GM23338 (cell line): ENCODE measurements around the gene SUSD3. TPM values are rescaled to one million over a fixed set of nuclear protein-coding genes. Genes with fewer than 3 reads are reported as not detected.

Experiments
- ATAC-seq: fragments of 200-7000 bp; cut with Tn5 transposase; 3 replicates; pipeline ENCODE4 v1.9.1; 2020
- DNase-seq: peaks from one replicate; pipeline ENCODE4 v3.0.0-alpha.2; 2015; ENCODE audit warnings: low spot score
- H2AFZ ChIP-seq: fragments of 200-600 bp; sonication (generic); 2 replicates; pipeline ENCODE4 v1.8.0; 2016; ENCODE audit warnings: antibody characterized with exemption, mild to moderate bottlenecking, moderate library complexity
- H3F3A ChIP-seq: fragments of 200-600 bp; sonication (generic); replicated peaks from 2 replicates; pipeline ENCODE4 v1.8.0; 2017; ENCODE audit warnings: antibody characterized with exemption, mixed run types, low read depth
- H3K27ac ChIP-seq: fragments of 200-600 bp; sonication (generic); 2 replicates; pipeline ENCODE4 v1.6.1; 2016; ENCODE audit warnings: low read depth
- H3K27me3 ChIP-seq: fragments of 200-600 bp; sonication (generic); 2 replicates; pipeline ENCODE4 v1.8.0; 2016; ENCODE audit warnings: mild to moderate bottlenecking, mixed run types, moderate library complexity; ENCODE audit not compliant: insufficient read depth
- H3K36me3 ChIP-seq: fragments of 200-600 bp; sonication (generic); 2 replicates; pipeline ENCODE4 v1.8.0; 2016; ENCODE audit warnings: mild to moderate bottlenecking; ENCODE audit not compliant: insufficient read depth
- H3K4me1 ChIP-seq: fragments of 200-600 bp; sonication (generic); 2 replicates; pipeline ENCODE4 v1.8.0; 2016; ENCODE audit warnings: mild to moderate bottlenecking, moderate library complexity; ENCODE audit not compliant: insufficient read depth
- H3K4me2 ChIP-seq: fragments of 200-600 bp; sonication (generic); 2 replicates; pipeline ENCODE4 v1.7.1; 2017; ENCODE audit warnings: mixed run types
- H3K4me3 ChIP-seq: fragments of 200-600 bp; sonication (generic); 2 replicates; pipeline ENCODE4 v1.6.1; 2016; ENCODE audit warnings: mixed run types
- H3K79me2 ChIP-seq: fragments of 200-600 bp; sonication (generic); replicated peaks from 2 replicates; pipeline ENCODE4 v1.8.0; 2017; ENCODE audit warnings: mild to moderate bottlenecking; ENCODE audit not compliant: insufficient read depth
- H3K9me2 ChIP-seq: fragments of 200-600 bp; sonication (generic); 2 replicates; pipeline ENCODE4 v1.8.0; 2017; ENCODE audit not compliant: insufficient read depth
- H4K20me1 ChIP-seq: fragments of 200-600 bp; sonication (generic); replicated peaks from 2 replicates; pipeline ENCODE4 v1.8.0; 2017; ENCODE audit warnings: mild to moderate bottlenecking; ENCODE audit not compliant: insufficient read depth
- H3K27ac Mint-ChIP-seq: 2 replicates; pipeline ENCODE4 v1.8.0; 2020; ENCODE audit warnings: inconsistent platforms, mild to moderate bottlenecking, moderate library complexity, mixed read lengths
- H3K27me3 Mint-ChIP-seq: 3 replicates; pipeline ENCODE4 v1.8.0; 2022; ENCODE audit warnings: low read depth, mild to moderate bottlenecking, moderate library complexity, mixed read lengths, inconsistent platforms; ENCODE audit not compliant: insufficient read depth, poor library complexity
- H3K36me3 Mint-ChIP-seq: 3 replicates; pipeline ENCODE4 v1.8.0; 2021; ENCODE audit warnings: low read depth, mild to moderate bottlenecking, inconsistent platforms, moderate library complexity, mixed read lengths
- H3K4me1 Mint-ChIP-seq: 3 replicates; pipeline ENCODE4 v1.8.0; 2020; ENCODE audit warnings: mild to moderate bottlenecking, inconsistent platforms, mixed read lengths
- H3K4me3 Mint-ChIP-seq: 3 replicates; pipeline ENCODE4 v1.8.0; 2021; ENCODE audit warnings: moderate library complexity, mild to moderate bottlenecking, inconsistent platforms, mixed read lengths
- H3K9me3 Mint-ChIP-seq: 3 replicates; pipeline ENCODE4 v1.8.0; 2020; ENCODE audit warnings: moderate library complexity, mild to moderate bottlenecking, inconsistent platforms, mixed read lengths
- CREB1 ChIP-seq: fragments of 250-450 bp; sonication (Bioruptor Pico); IDR thresholded peaks from 2 replicates; pipeline ENCODE4 v1.5.0; 2020; ENCODE audit warnings: low read depth, mild to moderate bottlenecking, moderate library complexity
- CTCF ChIP-seq, 2 experiments: fragments of 200-600 bp in 1 of 2; sonication (generic) in 1 of 2; conservative IDR thresholded peaks; 2 replicates each; pipeline versions ENCODE4 v1.5.1 to v1.6.1; 2016 to 2017; ENCODE audit warnings: antibody characterized with exemption in 2 of 2, low read depth in 2 of 2, mild to moderate bottlenecking in 2 of 2, moderate library complexity in 1 of 2
- EZH2 ChIP-seq: fragments of 200-600 bp; sonication (generic); IDR thresholded peaks from one replicate; pipeline ENCODE4 v1.8.0; 2017; ENCODE audit warnings: antibody characterized with exemption, mild to moderate bottlenecking, low read depth; ENCODE audit not compliant: unreplicated experiment
- EZH2phosphoT487 ChIP-seq: fragments of 200-600 bp; sonication (generic); IDR thresholded peaks from one replicate; pipeline ENCODE4 v1.8.1; 2018; ENCODE audit warnings: antibody characterized with exemption; ENCODE audit not compliant: unreplicated experiment
- JUNB ChIP-seq: IDR thresholded peaks from one replicate; pipeline ENCODE4 v1.6.1; 2016; ENCODE audit warnings: antibody characterized with exemption; ENCODE audit not compliant: unreplicated experiment
- NANOG ChIP-seq: IDR thresholded peaks from 2 replicates; pipeline ENCODE4 v1.6.1; 2016; ENCODE audit warnings: antibody characterized with exemption, borderline replicate concordance
- POLR2AphosphoS5 ChIP-seq: IDR thresholded peaks from 2 replicates; pipeline ENCODE4 v1.6.1; 2016; ENCODE audit warnings: antibody characterized with exemption, low read depth
- STAT1 ChIP-seq: IDR thresholded peaks from one replicate; pipeline ENCODE4 v1.6.1; 2016; ENCODE audit warnings: antibody characterized with exemption; ENCODE audit not compliant: unreplicated experiment
- ZNF114 ChIP-seq: fragments of 250-450 bp; sonication (Bioruptor Pico); IDR thresholded peaks from 2 replicates; pipeline ENCODE4 v1.5.0; 2020; ENCODE audit warnings: mild to moderate bottlenecking, moderate library complexity
- ZNF331 ChIP-seq: fragments of 250-450 bp; sonication (Bioruptor Pico); IDR thresholded peaks from 2 replicates; pipeline ENCODE4 v1.5.0; 2020; ENCODE audit warnings: low read depth, mild to moderate bottlenecking, moderate library complexity
- ZNF462 ChIP-seq: fragments of 250-450 bp; sonication (Bioruptor Pico); IDR thresholded peaks from 2 replicates; pipeline ENCODE4 v1.5.0; 2020; ENCODE audit warnings: mild to moderate bottlenecking, moderate library complexity
- polyA plus RNA-seq: library from polyadenylated mRNA; unstranded; fragments of >200 nt; fragmentation: Nextera tagmentation; extraction: Ambion mirVana; gene quantifications from 2 replicates; pipeline ENCODE4 v1.2.1, GENCODE V29; 2016
- total RNA-seq: library from RNA; depleted of rRNA; stranded (reverse); fragments of >200 nt; shearing (Covaris generic); gene quantifications from 2 replicates; pipeline ENCODE4 v1.2.3, GENCODE V29; 2014
- TF ChIP-seq, protein P1 (sequence below): IDR thresholded peaks from one replicate; pipeline ENCODE4 v1.6.1; 2018; ENCODE audit warnings: antibody characterized with exemption; ENCODE audit not compliant: unreplicated experiment
- TF ChIP-seq, protein P2 (sequence below): IDR thresholded peaks from 2 replicates; pipeline ENCODE4 v1.6.1; 2016; ENCODE audit warnings: antibody characterized with exemption

Gene SUSD3
- total and polyA plus RNA-seq, 2 experiments from 2014 or later: 6.9 to 20.1 TPM

DNA sequence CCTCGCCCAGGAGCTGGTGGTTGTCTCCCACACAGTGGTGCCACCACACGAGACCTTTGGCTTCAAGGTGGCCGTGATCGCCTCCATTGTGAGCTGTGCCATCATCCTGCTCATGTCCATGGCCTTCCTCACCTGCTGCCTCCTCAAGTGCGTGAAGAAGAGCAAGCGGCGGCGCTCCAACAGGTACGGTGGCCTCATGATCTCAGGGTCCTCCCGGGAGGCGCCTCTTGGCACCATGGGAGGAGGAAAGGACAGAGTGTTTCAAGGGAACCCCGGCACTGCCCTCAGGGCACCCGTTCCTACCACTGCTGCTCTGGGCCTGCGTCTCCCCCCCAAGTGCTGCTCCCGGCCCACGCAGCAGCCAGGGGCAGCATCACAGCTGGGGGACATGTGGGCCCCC lies 19.3 kb downstream of the SUSD3 start:
- ATAC-seq: no peak

More for the DNA sequence above, 19.3 kb downstream of the SUSD3 start:
- no peak for DNase-seq
- no peak overlapping the region for H3K4me3 ChIP-seq
- H3K27ac ChIP-seq: no peak overlapping the region
- H3K79me2 ChIP-seq: no peaks in the 10 kb centered on the region
- no peaks in the 10 kb centered on the region for H3K4me1 ChIP-seq
- H2AFZ ChIP-seq: no peak overlapping the region
- Mint-ChIP-seq H3K4me1 (no peaks in the 10 kb centered on the region; the same call in 2 of the 3 replicates), H3K36me3 (no peaks in the 10 kb centered on the region; the same call in 2 of the 3 replicates), H3K4me3 (no peak overlapping the region), H3K27me3 (peaks cover 6% of the 10 kb centered on the region), H3K27ac (no peak overlapping the region), H3K9me3 (no peaks in the 10 kb centered on the region)
- H4K20me1 ChIP-seq: no peaks in the 10 kb centered on the region
- H3K27me3 ChIP-seq: no peaks in the 10 kb centered on the region
- H3K36me3 ChIP-seq: no peaks in the 10 kb centered on the region; the same call in 1 of the 2 replicates
- TF ChIP-seq EZH2phosphoT487: no peak
- no peak for TF ChIP-seq CREB1 (CRISPR knock-in tag)
- TF ChIP-seq, protein P1, sequence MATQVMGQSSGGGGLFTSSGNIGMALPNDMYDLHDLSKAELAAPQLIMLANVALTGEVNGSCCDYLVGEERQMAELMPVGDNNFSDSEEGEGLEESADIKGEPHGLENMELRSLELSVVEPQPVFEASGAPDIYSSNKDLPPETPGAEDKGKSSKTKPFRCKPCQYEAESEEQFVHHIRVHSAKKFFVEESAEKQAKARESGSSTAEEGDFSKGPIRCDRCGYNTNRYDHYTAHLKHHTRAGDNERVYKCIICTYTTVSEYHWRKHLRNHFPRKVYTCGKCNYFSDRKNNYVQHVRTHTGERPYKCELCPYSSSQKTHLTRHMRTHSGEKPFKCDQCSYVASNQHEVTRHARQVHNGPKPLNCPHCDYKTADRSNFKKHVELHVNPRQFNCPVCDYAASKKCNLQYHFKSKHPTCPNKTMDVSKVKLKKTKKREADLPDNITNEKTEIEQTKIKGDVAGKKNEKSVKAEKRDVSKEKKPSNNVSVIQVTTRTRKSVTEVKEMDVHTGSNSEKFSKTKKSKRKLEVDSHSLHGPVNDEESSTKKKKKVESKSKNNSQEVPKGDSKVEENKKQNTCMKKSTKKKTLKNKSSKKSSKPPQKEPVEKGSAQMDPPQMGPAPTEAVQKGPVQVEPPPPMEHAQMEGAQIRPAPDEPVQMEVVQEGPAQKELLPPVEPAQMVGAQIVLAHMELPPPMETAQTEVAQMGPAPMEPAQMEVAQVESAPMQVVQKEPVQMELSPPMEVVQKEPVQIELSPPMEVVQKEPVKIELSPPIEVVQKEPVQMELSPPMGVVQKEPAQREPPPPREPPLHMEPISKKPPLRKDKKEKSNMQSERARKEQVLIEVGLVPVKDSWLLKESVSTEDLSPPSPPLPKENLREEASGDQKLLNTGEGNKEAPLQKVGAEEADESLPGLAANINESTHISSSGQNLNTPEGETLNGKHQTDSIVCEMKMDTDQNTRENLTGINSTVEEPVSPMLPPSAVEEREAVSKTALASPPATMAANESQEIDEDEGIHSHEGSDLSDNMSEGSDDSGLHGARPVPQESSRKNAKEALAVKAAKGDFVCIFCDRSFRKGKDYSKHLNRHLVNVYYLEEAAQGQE: no peak
- TF ChIP-seq STAT1: no peak
- TF ChIP-seq, protein P2, sequence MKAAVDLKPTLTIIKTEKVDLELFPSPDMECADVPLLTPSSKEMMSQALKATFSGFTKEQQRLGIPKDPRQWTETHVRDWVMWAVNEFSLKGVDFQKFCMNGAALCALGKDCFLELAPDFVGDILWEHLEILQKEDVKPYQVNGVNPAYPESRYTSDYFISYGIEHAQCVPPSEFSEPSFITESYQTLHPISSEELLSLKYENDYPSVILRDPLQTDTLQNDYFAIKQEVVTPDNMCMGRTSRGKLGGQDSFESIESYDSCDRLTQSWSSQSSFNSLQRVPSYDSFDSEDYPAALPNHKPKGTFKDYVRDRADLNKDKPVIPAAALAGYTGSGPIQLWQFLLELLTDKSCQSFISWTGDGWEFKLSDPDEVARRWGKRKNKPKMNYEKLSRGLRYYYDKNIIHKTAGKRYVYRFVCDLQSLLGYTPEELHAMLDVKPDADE: no peak
- no peak for TF ChIP-seq JUNB
- no peak for TF ChIP-seq CTCF (conservative IDR thresholded peaks at IDR 0.05; ENCODE audit: low read depth in 2 of 2)
- no peak for TF ChIP-seq ZNF331 (CRISPR knock-in tag)
- no peak for TF ChIP-seq ZNF462
- no peak for TF ChIP-seq EZH2
- TF ChIP-seq POLR2AphosphoS5: no peak
- TF ChIP-seq ZNF114: no peak
- no peak for TF ChIP-seq NANOG
- no peak overlapping the region for H3K4me2 ChIP-seq
- no peaks in the 10 kb centered on the region for H3K9me2 ChIP-seq
- H3F3A ChIP-seq: no peaks in the 10 kb centered on the region
